Panc1 (cell line): ENCODE results near the gene TRAK1. TPM values are rescaled to one million over a fixed set of nuclear protein-coding genes. Genes with fewer than 3 reads are reported as not detected.

ENCODE experiments used
- ATAC-seq: fragments of 200-7000 bp; cut with Tn5 transposase; 2 replicates; pipeline ENCODE4 v1.9.1; 2020; ENCODE audit warnings: mild to moderate bottlenecking, moderate library complexity
- BruUV-seq: library from RNA; stranded (reverse); fragments of 400-500 nt; replicated peaks from 2 replicates; lab custom pipeline; 2021; lab: Mats Ljungman, UMichigan
- CTCF ChIA-PET: fragments of 300-600 bp; sonication (Branson Sonifier 250); formaldehyde crosslinking; loops from one replicate; lab custom pipeline; 2022; ENCODE audit warnings: antibody characterized with exemption; lab: Charles Lee
- POLR2A ChIA-PET: fragments of 300-600 bp; sonication (Branson Sonifier 250); formaldehyde crosslinking; loops from one replicate; lab custom pipeline; 2022; ENCODE audit warnings: antibody characterized with exemption; lab: Charles Lee
- DNase-seq: peaks from one replicate; pipeline ENCODE4 v3.0.0-alpha.2; 2010; ENCODE audit warnings: low read depth, low spot score
- H3K27ac ChIP-seq: 2 replicates; pipeline ENCODE4 v1.5.1; 2011; ENCODE audit warnings: mild to moderate bottlenecking, low read length, inconsistent platforms
- H3K27me3 ChIP-seq: fragments of 200-500 bp; sonication (Bioruptor generic); 2 replicates; pipeline ENCODE4 v1.6.0; 2014; ENCODE audit warnings: low read length, inconsistent platforms; ENCODE audit not compliant: control insufficient read depth, insufficient read depth
- H3K36me3 ChIP-seq: fragments of 200-500 bp; sonication (Bioruptor generic); 2 replicates; pipeline ENCODE4 v1.5.1; 2014; ENCODE audit warnings: inconsistent platforms, mild to moderate bottlenecking, low read length, moderate library complexity; ENCODE audit not compliant: control insufficient read depth, insufficient read depth
- H3K4me1 ChIP-seq: 2 replicates; pipeline ENCODE4 v1.5.1; 2011; ENCODE audit warnings: inconsistent platforms, mild to moderate bottlenecking, low read length, moderate library complexity; ENCODE audit not compliant: control insufficient read depth, insufficient read depth
- H3K4me3 ChIP-seq, 2 experiments: 2 replicates each; pipeline ENCODE4 v1.5.1; 2011 to 2012; ENCODE audit warnings: low read depth in 2 of 2, low read length in 2 of 2, mild to moderate bottlenecking in 2 of 2, inconsistent platforms in 1 of 2, moderate library complexity in 1 of 2
- H3K9me3 ChIP-seq: fragments of 200-500 bp; sonication (Bioruptor generic); 2 replicates; pipeline ENCODE4 v1.5.1; 2014; ENCODE audit warnings: low read depth, mild to moderate bottlenecking, inconsistent platforms, low read length, moderate library complexity; ENCODE audit not compliant: control insufficient read depth, insufficient read depth
- POLR2AphosphoS5 ChIP-seq: IDR thresholded peaks from 2 replicates; pipeline ENCODE4 v1.6.1; 2012; ENCODE audit warnings: mild to moderate bottlenecking, low read depth, low read length, moderate library complexity
- SIN3A ChIP-seq: IDR thresholded peaks from 2 replicates; pipeline ENCODE4 v1.6.1; 2012; ENCODE audit warnings: low read depth, mild to moderate bottlenecking, low read length, moderate library complexity, borderline replicate concordance; ENCODE audit not compliant: insufficient read depth
- TCF7L2 ChIP-seq: IDR thresholded peaks from 2 replicates; pipeline ENCODE4 v1.6.1; 2011; ENCODE audit warnings: mild to moderate bottlenecking, low read depth, low read length, inconsistent platforms
- in situ Hi-C: cut with HindIII; loops from 2 replicates; pipeline ENCODE4 v1.10.0; 2016; ENCODE audit warnings: low sequenced_read_pairs, low pct_unique_long_range_greater_than_20kb
- intact Hi-C: fragments of 100-400 bp; cut with micrococcal nuclease; formaldehyde crosslinking; loops from one replicate; pipeline ENCODE4 v1.10.0; 2022; ENCODE audit not compliant: unreplicated experiment
- total RNA-seq: library from RNA; stranded (reverse); gene quantifications from one replicate; pipeline ENCODE4 v1.2.1, GENCODE V29; 2021; ENCODE audit not compliant: unreplicated experiment
- TF ChIP-seq, protein P1 (sequence below), 2 experiments: IDR thresholded peaks; 2 replicates each; pipeline ENCODE4 v1.6.1; 2011 to 2012; ENCODE audit warnings: low read depth in 2 of 2, control low read depth in 1 of 2, low read length in 1 of 2, mild to moderate bottlenecking in 1 of 2, moderate library complexity in 1 of 2; ENCODE audit not compliant: insufficient read depth in 1 of 2
- TF ChIP-seq, protein P2 (sequence below): fragments of 450-650 bp; IDR thresholded peaks from 2 replicates; pipeline ENCODE4 v1.5.1; 2017; ENCODE audit warnings: mild to moderate bottlenecking

TRAK1 gene
- total RNA-seq, 1 experiment from 2014 or later = 38.4 TPM

DNA sequence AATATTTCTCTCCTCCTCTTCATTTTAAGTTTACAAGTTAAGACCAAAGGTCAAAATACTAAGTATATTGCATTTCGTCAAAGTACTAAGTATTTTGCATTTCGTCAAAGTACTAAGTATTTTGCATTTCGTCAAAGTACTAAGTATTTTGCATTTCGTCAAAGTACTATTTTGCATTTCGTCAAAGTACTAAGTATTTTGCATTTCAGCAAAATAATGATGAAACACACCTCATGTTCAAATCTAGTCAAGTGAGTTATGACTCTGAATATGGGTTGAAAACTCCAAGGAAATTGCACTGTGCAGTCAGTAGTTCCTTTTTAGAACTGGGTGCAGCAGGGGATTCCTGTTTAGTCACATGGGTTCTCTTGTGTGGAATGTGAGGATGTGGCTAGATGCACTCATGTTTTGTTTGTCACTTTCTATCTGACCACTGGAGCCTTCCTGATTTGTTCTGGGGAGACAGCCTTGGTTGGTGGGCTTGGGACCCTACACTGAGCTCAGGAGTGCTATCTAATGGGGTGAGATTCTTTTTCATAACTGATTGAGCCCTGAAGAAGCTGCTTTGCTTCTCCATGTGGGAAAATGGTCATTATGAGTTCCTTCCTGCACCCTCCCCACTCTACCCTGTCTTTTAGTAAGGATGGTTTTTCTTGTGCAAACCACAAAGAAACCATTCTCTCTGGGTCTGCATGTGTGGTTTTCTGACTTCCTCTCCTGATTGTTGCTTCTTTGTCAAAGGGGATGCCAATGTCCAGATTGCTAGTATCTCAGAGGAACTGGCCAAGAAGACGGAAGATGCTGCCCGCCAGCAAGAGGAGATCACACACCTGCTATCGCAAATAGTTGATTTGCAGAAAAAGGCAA is 101.4 kb downstream of the TRAK1 start:
- H3K4me1 ChIP-seq = no peaks in the 10 kb centered on the region
- POLR2A ChIA-PET = no interaction called here
- ATAC-seq = no peak
- in situ Hi-C loops = no loop called here
- DNase-seq = no peak
- H3K4me3 ChIP-seq = no peak overlapping the region
- H3K36me3 ChIP-seq = peaks cover 6% of the 10 kb centered on the region; the same call in 1 of the 2 replicates
- no peak for TF ChIP-seq SIN3A
- TF ChIP-seq, protein P1, sequence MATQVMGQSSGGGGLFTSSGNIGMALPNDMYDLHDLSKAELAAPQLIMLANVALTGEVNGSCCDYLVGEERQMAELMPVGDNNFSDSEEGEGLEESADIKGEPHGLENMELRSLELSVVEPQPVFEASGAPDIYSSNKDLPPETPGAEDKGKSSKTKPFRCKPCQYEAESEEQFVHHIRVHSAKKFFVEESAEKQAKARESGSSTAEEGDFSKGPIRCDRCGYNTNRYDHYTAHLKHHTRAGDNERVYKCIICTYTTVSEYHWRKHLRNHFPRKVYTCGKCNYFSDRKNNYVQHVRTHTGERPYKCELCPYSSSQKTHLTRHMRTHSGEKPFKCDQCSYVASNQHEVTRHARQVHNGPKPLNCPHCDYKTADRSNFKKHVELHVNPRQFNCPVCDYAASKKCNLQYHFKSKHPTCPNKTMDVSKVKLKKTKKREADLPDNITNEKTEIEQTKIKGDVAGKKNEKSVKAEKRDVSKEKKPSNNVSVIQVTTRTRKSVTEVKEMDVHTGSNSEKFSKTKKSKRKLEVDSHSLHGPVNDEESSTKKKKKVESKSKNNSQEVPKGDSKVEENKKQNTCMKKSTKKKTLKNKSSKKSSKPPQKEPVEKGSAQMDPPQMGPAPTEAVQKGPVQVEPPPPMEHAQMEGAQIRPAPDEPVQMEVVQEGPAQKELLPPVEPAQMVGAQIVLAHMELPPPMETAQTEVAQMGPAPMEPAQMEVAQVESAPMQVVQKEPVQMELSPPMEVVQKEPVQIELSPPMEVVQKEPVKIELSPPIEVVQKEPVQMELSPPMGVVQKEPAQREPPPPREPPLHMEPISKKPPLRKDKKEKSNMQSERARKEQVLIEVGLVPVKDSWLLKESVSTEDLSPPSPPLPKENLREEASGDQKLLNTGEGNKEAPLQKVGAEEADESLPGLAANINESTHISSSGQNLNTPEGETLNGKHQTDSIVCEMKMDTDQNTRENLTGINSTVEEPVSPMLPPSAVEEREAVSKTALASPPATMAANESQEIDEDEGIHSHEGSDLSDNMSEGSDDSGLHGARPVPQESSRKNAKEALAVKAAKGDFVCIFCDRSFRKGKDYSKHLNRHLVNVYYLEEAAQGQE (IDR thresholded peaks at IDR 0.05; ENCODE audit: insufficient read depth in 1 of 2, low read depth in 2 of 2, low read length in 1 of 2) = no peak
- no peak for TF ChIP-seq TCF7L2
- TF ChIP-seq, protein P2, sequence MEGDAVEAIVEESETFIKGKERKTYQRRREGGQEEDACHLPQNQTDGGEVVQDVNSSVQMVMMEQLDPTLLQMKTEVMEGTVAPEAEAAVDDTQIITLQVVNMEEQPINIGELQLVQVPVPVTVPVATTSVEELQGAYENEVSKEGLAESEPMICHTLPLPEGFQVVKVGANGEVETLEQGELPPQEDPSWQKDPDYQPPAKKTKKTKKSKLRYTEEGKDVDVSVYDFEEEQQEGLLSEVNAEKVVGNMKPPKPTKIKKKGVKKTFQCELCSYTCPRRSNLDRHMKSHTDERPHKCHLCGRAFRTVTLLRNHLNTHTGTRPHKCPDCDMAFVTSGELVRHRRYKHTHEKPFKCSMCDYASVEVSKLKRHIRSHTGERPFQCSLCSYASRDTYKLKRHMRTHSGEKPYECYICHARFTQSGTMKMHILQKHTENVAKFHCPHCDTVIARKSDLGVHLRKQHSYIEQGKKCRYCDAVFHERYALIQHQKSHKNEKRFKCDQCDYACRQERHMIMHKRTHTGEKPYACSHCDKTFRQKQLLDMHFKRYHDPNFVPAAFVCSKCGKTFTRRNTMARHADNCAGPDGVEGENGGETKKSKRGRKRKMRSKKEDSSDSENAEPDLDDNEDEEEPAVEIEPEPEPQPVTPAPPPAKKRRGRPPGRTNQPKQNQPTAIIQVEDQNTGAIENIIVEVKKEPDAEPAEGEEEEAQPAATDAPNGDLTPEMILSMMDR = no peak
- TF ChIP-seq POLR2AphosphoS5 = no peak
- CTCF ChIA-PET = no interaction called here
- H3K27me3 ChIP-seq = no peaks in the 10 kb centered on the region
- no TSS peak for BruUV-seq
- H3K27ac ChIP-seq = no peak overlapping the region
- intact Hi-C loops = no loop called here
- H3K9me3 ChIP-seq = no peaks in the 10 kb centered on the region

DNA sequence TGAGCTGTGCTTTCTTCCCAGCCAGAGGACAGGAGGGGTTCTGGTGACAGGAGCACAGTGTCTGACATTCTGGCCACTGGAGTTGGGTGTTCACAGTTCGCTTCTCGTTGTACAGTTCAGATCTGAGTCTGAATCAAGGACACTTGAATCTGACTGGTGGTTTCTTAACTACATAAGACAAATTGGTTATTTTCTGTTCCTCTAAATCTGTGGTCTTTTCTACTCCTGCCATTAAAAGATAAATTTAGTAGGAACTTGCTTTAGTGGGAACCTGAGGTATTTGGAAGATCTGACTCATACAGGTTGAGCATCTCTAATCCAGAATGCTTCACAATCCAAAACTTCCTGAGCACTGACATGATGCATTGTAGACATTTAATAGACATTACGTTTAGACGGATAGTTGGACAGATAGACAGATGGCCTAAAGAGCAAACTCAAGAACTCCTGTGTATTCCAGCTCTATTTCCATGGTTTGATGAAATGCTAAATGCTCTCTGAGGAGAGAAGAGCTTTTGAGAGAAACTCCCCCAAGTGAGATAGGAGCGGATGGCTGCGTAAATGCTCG is 103.9 kb downstream of the TRAK1 start:
- intact Hi-C loops = no loop called here
- ChIA-PET CTCF (interaction anchor here (0.6 kb wide), 1 partner anchor 232 kb away, joined by 3 read pairs; no protein-coding TSS in a partner anchor), POLR2A (interaction anchor here (0.7 kb wide), 1 partner anchor 718 kb away, joined by 5 read pairs; no protein-coding TSS in a partner anchor)
- H3K36me3 ChIP-seq = peaks cover 6% of the 10 kb centered on the region; the same call in 1 of the 2 replicates
- H3K27ac ChIP-seq = no peak overlapping the region
- no peak for TF ChIP-seq SIN3A
- TF ChIP-seq, protein P1 (IDR thresholded peaks at IDR 0.05; ENCODE audit: insufficient read depth in 1 of 2, low read depth in 2 of 2, low read length in 1 of 2) = no peak
- no peak for TF ChIP-seq TCF7L2
- TF ChIP-seq, protein P2 = no peak
- TF ChIP-seq POLR2AphosphoS5 = no peak
- no peak for DNase-seq
- no peak for ATAC-seq
- in situ Hi-C loops = no loop called here
- H3K4me3 ChIP-seq = no peak overlapping the region
- BruUV-seq = no TSS peak
- no peaks in the 10 kb centered on the region for H3K27me3 ChIP-seq
- no peaks in the 10 kb centered on the region for H3K9me3 ChIP-seq
- H3K4me1 ChIP-seq = no peaks in the 10 kb centered on the region
